Esophagus squamous epithelium (tissue), 4 donors: ENCODE measurements around the gene SMIM24.

Experiments used
- POLR2A ChIP-seq, 4 donors: fragments of 450-650 bp; IDR thresholded peaks; one replicate each; pipeline ENCODE4 v1.6.1; 2017; ENCODE audit warnings: antibody characterized with exemption in 4 of 4, mild to moderate bottlenecking in 4 of 4, moderate library complexity in 3 of 4
- TF ChIP-seq, protein P1 (sequence below), 6 experiments: fragments of 450-650 bp in 4 of 6; fragments of 200-600 bp in 2 of 6; sonication (generic) in 2 of 6; IDR thresholded peaks; one replicate each; pipeline ENCODE4 v1.5.1; 2016 to 2019; ENCODE audit warnings: antibody characterized with exemption in 6 of 6, mild to moderate bottlenecking in 4 of 6, moderate library complexity in 4 of 6

DNA sequence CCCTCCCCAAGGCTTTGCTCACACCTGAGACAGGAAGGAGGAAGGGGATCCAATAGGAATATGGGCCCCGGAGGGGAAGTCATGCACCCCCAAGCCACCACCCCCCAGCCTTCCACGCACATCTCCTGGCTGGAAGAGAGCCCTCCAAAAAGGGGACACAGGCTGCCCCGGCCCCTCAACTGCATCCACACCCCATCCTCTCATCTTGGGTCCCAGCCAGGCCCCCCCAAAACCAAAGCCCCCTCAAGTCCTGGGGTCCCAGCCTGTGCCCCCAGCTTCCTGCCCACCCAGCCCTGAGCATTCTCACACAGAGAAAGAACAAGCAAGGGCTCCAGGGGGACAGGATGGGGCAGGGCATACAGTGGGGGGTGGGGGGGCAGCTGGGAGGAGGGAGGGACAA, 12.1 kb downstream of the SMIM24 start:
- TF ChIP-seq, protein P1, sequence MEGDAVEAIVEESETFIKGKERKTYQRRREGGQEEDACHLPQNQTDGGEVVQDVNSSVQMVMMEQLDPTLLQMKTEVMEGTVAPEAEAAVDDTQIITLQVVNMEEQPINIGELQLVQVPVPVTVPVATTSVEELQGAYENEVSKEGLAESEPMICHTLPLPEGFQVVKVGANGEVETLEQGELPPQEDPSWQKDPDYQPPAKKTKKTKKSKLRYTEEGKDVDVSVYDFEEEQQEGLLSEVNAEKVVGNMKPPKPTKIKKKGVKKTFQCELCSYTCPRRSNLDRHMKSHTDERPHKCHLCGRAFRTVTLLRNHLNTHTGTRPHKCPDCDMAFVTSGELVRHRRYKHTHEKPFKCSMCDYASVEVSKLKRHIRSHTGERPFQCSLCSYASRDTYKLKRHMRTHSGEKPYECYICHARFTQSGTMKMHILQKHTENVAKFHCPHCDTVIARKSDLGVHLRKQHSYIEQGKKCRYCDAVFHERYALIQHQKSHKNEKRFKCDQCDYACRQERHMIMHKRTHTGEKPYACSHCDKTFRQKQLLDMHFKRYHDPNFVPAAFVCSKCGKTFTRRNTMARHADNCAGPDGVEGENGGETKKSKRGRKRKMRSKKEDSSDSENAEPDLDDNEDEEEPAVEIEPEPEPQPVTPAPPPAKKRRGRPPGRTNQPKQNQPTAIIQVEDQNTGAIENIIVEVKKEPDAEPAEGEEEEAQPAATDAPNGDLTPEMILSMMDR (IDR thresholded peaks at IDR 0.05), result no peak
- TF ChIP-seq POLR2A (IDR thresholded peaks at IDR 0.05), result no peak
